ENCODE data around the gene FAM98A.

Gene FAM98A

DNA sequence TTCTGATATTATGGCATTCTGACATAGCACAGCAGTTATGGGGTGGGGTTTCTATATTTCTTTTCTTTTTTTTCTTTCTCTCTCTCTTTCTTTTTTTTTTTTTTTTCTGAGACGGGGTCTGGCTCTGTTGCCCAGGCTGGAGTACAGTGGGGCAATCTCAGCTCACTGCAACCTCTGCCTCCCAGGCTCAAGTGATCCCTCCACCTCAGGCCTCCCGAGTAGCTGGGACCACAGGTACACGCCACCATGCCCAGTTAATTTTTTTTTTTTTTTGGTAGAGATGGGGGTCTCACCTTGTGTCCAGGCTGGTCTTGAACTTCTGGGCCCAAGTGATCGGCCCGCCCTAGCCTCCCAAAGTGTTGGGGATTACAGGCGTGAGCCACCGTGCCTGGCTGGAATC lies 7.5 kb upstream of the FAM98A start:
- no peaks in the 10 kb centered on the region for H3K36me3 Mint-ChIP-seq (ENCODE audit: low read depth)
- no peaks in the 10 kb centered on the region for H3K27me3 Mint-ChIP-seq
- H3K4me3 Mint-ChIP-seq: no peak overlapping the region
- H3K4me1 Mint-ChIP-seq (ENCODE audit: low read depth): no peaks in the 10 kb centered on the region
- no peak overlapping the region for H3K27ac Mint-ChIP-seq
- no peaks in the 10 kb centered on the region for H3K9me3 Mint-ChIP-seq

- no peak overlapping the region for H3K4me3 Mint-ChIP-seq
- H3K27ac Mint-ChIP-seq: no peak overlapping the region
- H3K9me3 Mint-ChIP-seq: no peaks in the 10 kb centered on the region
- H3K36me3 Mint-ChIP-seq (ENCODE audit: low read depth): no peaks in the 10 kb centered on the region
- no peaks in the 10 kb centered on the region for H3K4me1 Mint-ChIP-seq (ENCODE audit: low read depth)
- no peaks in the 10 kb centered on the region for H3K27me3 Mint-ChIP-seq
Measured at GRCh38 chr2:33606100-33606499, 7.0 kb upstream of the FAM98A start.

- no peaks in the 10 kb centered on the region for H3K36me3 Mint-ChIP-seq (ENCODE audit: low read depth)
- peaks cover 6% of the 10 kb centered on the region for H3K4me1 Mint-ChIP-seq (ENCODE audit: low read depth)
- no peaks in the 10 kb centered on the region for H3K27me3 Mint-ChIP-seq
- H3K9me3 Mint-ChIP-seq: no peaks in the 10 kb centered on the region
- H3K27ac Mint-ChIP-seq: no peak overlapping the region
- H3K4me3 Mint-ChIP-seq: no peak overlapping the region
Measured at GRCh38 chr2:33605056-33605455, 6.0 kb upstream of the FAM98A start.

DNA sequence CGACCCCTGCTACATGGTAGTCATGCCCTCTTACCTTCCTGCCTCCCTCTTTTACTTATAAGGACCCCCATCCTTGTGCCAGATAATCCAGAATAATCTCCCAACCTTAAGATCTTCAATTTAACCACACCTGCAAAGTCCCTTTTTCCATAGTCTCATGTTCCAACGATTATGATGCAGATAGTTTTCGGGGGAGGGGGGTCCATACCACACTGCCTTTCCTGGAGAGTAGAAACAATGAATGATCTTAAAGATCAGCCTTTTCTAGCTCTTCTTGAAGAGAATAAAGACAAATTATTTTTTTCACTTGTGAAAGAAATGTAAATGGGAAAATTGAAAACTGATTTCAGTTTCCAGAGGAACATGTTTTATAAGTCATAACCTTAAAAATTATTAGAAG lies 4.3 kb upstream of the FAM98A start:
- no peak overlapping the region for H3K27ac Mint-ChIP-seq
- no peaks in the 10 kb centered on the region for H3K27me3 Mint-ChIP-seq
- peaks cover 16% of the 10 kb centered on the region for H3K4me1 Mint-ChIP-seq (ENCODE audit: low read depth)
- H3K36me3 Mint-ChIP-seq (ENCODE audit: low read depth): no peaks in the 10 kb centered on the region
- no peak overlapping the region for H3K4me3 Mint-ChIP-seq
- H3K9me3 Mint-ChIP-seq: no peaks in the 10 kb centered on the region

DNA sequence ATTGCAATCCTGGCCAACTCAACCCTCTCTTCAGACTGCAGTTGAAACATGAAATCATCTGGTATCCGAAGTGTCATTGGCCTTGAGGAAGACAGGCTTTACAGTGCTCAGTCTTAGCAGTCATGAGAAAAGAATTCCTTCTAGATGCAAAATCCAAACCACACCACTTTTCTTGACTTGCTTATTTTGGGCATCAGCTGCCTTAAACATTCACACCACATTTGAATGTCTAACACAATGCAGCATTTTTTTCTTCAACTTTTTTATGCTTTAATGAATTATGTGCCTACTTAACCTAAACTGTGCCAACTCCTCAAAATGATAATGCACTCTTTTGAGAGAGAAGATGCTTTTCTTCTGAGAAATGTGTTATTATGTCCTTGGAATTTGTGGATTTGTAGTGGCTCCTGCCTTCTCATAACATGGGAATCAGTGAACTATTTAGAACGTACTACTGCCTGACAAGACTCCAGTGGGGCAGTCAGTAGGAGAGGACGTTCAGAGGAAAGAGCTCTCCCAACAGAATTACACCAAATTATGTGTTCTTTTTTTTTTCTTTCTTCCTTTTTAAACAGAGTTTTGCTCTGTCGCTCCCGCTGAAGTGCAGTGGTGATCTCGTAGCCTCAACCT lies 3.2 kb upstream of the FAM98A start:
- Mint-ChIP-seq H3K9me3 (no peaks in the 10 kb centered on the region), H3K4me1 (ENCODE audit: low read depth) (peaks cover 23% of the 10 kb centered on the region), H3K27me3 (no peaks in the 10 kb centered on the region), H3K36me3 (ENCODE audit: low read depth) (no peaks in the 10 kb centered on the region), H3K4me3 (no peak overlapping the region), H3K27ac (no peak overlapping the region)

DNA sequence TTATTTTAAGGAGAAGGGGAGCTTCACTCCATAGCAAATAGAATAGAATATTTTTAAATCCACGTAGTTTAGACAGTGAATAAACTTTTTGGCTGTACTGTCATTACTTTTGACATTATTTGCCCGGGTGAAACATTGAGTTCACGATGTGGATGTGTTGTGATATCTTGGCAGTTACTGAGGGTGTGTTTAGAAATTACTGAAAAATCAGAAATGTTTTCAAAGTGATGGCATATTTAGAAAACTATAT lies 769 bp upstream of the FAM98A start:
- Mint-ChIP-seq H3K27ac (peak overlapping the region; percentile 99), H3K9me3 (no peaks in the 10 kb centered on the region), H3K27me3 (no peaks in the 10 kb centered on the region)

GRCh38 chr2:33598561-33599174 lies 431 bp downstream of the FAM98A start:
- Mint-ChIP-seq H3K27me3 (no peaks in the 10 kb centered on the region), H3K4me3 (peak overlapping the region; percentile 100), H3K4me1 (ENCODE audit: low read depth) (peaks cover 38% of the 10 kb centered on the region), H3K36me3 (ENCODE audit: low read depth) (peaks cover 15% of the 10 kb centered on the region), H3K9me3 (no peaks in the 10 kb centered on the region), H3K27ac (peak overlapping the region; percentile 99)

More for the DNA sequence above, 769 bp upstream of the FAM98A start:
- Mint-ChIP-seq H3K4me1 (ENCODE audit: low read depth) (peaks cover 34% of the 10 kb centered on the region), H3K36me3 (ENCODE audit: low read depth) (peaks cover 6% of the 10 kb centered on the region), H3K4me3 (peak overlapping the region; percentile 100)

- Mint-ChIP-seq H3K9me3 (no peaks in the 10 kb centered on the region), H3K4me3 (peak overlapping the region; percentile 100), H3K4me1 (ENCODE audit: low read depth) (peaks cover 46% of the 10 kb centered on the region)
Measured at GRCh38 chr2:33597026-33597425, 2.1 kb downstream of the FAM98A start.

DNA sequence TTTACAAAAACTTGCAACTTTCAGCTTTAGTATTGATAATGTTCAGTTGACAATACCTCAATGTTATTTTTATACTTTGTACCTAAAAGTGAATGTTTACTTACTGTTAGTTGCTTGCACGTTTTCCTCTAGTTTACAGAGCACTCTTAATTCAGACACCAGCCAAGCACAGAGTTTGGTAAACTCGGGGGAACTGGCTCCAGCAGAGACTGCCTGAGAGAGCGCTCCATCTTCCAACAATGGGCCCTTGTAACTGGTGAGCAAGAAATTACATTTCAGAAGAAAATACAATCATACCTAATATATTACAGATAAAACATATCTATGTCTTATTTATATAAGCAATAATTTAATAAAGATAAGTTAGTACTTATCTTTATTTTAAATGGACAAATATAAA lies 3.7 kb downstream of the FAM98A start:
- Mint-ChIP-seq H3K4me3 (no peak overlapping the region), H3K27me3 (no peaks in the 10 kb centered on the region), H3K36me3 (ENCODE audit: low read depth) (peaks cover 42% of the 10 kb centered on the region), H3K4me1 (ENCODE audit: low read depth) (peaks cover 42% of the 10 kb centered on the region), H3K27ac (no peak overlapping the region), H3K9me3 (no peaks in the 10 kb centered on the region)

More at GRCh38 chr2:33597026-33597425, 2.1 kb downstream of the FAM98A start:
- H3K27me3 Mint-ChIP-seq: no peaks in the 10 kb centered on the region
- peaks cover 29% of the 10 kb centered on the region for H3K36me3 Mint-ChIP-seq (ENCODE audit: low read depth)
- H3K27ac Mint-ChIP-seq: no peak overlapping the region

DNA sequence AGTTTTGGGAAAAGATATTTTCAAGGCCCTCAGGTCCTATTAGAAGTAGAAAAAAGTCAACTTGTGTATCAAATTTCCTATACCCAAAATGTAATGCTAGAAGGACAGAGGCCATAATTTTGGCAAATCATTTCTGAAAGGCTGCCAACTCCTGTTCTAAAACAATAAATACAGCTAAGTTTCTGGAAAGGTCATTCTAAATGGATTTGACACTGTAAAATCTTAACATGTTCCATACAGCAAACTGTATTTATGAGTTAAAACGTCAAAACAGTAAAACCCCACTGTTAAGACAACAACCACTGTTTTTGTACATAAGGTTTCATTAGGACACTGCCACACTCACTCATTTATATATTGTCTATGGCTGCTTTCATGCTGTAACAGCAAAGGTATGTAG lies 9.7 kb downstream of the FAM98A start:
- Mint-ChIP-seq H3K27ac (no peak overlapping the region), H3K4me1 (ENCODE audit: low read depth) (peaks cover 8% of the 10 kb centered on the region), H3K4me3 (no peak overlapping the region), H3K36me3 (ENCODE audit: low read depth) (peaks cover 71% of the 10 kb centered on the region), H3K27me3 (no peaks in the 10 kb centered on the region), H3K9me3 (no peaks in the 10 kb centered on the region)

DNA sequence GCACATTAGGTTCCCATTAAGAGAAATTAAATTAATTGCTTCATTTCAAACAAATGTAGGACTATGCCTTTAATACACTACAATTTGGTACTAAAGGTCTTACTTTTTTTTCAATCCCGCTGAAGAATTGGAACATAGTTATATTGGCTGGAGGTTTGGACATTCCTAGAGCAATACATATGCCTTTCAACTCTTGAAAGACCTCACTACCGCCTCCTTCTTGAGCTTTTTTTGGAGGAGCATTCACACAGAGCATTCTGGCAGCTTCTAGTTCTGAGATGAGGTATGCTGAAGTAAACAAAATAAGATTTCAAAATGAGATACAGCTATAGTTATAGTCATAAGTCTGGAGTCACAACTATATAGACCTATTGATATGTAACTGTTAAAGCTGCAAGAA lies 10.9 kb downstream of the FAM98A start:
- Mint-ChIP-seq H3K27ac (no peak overlapping the region), H3K9me3 (no peaks in the 10 kb centered on the region), H3K4me3 (no peak overlapping the region), H3K27me3 (no peaks in the 10 kb centered on the region), H3K4me1 (ENCODE audit: low read depth) (peaks cover 5% of the 10 kb centered on the region), H3K36me3 (ENCODE audit: low read depth) (peaks cover 73% of the 10 kb centered on the region)

- Mint-ChIP-seq H3K4me1 (ENCODE audit: low read depth) (peaks cover 8% of the 10 kb centered on the region), H3K36me3 (ENCODE audit: low read depth) (peaks cover 70% of the 10 kb centered on the region), H3K27me3 (no peaks in the 10 kb centered on the region), H3K27ac (no peak overlapping the region), H3K9me3 (no peaks in the 10 kb centered on the region), H3K4me3 (no peak overlapping the region)
Measured at GRCh38 chr2:33586766-33587165, 12.3 kb downstream of the FAM98A start.

GRCh38 chr2:33583194-33583938 lies 15.7 kb downstream of the FAM98A start:
- H3K4me3 Mint-ChIP-seq: no peak overlapping the region
- H3K9me3 Mint-ChIP-seq: no peaks in the 10 kb centered on the region
- H3K27ac Mint-ChIP-seq: no peak overlapping the region
- H3K36me3 Mint-ChIP-seq (ENCODE audit: low read depth): peaks cover 51% of the 10 kb centered on the region
- H3K4me1 Mint-ChIP-seq (ENCODE audit: low read depth): peaks cover 10% of the 10 kb centered on the region
- H3K27me3 Mint-ChIP-seq: no peaks in the 10 kb centered on the region

GRCh38 chr2:33581872-33582271 lies 17.2 kb downstream of the FAM98A start:
- peaks cover 42% of the 10 kb centered on the region for H3K36me3 Mint-ChIP-seq (ENCODE audit: low read depth)
- no peak overlapping the region for H3K27ac Mint-ChIP-seq
- no peaks in the 10 kb centered on the region for H3K27me3 Mint-ChIP-seq
- H3K4me3 Mint-ChIP-seq: no peak overlapping the region
- no peaks in the 10 kb centered on the region for H3K9me3 Mint-ChIP-seq
- H3K4me1 Mint-ChIP-seq (ENCODE audit: low read depth): peaks cover 13% of the 10 kb centered on the region

DNA sequence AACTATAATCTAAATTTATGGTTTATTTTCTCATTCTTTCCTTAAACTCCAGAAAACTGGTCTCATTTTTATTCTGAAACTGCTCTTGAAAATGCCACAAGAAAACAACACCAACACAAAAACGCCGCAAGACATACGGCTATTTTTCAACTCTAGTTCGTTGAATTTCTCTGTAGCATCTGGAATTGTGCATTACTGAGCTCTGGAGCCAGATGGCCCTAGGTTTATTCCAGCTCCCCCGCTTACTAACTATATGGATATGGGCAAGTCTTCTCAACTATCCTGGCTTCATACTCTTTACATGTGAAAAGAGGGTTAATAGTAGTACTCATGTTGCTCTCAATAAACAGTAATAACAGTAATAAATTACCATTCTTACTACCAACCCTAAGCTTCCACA lies 19.9 kb downstream of the FAM98A start:
- Mint-ChIP-seq H3K4me3 (no peak overlapping the region), H3K27me3 (no peaks in the 10 kb centered on the region), H3K36me3 (ENCODE audit: low read depth) (peaks cover 17% of the 10 kb centered on the region), H3K4me1 (ENCODE audit: low read depth) (peaks cover 13% of the 10 kb centered on the region), H3K9me3 (no peaks in the 10 kb centered on the region), H3K27ac (no peak overlapping the region)
